NCI-H774 (cell line): ENCODE measurements around the gene KLHDC7B.
"Not testable (repeated sequence)": the region's sequence is repeated elsewhere in the genome, so short reads cannot be mapped to it uniquely, and the experiment has no call there.

ENCODE experiments used
- DNase-seq: peaks from one replicate; lab custom pipeline; 2025; lab: John Stamatoyannopoulos, UW

The KLHDC7B gene

GRCh38 chr22:50517495-50518260, 28.0 kb upstream of the KLHDC7B start:
- no peak for DNase-seq

GRCh38 chr22:50518606-50519005, 27.1 kb upstream of the KLHDC7B start:
- DNase-seq: no peak

GRCh38 chr22:50519151-50519550, 26.5 kb upstream of the KLHDC7B start:
- DNase-seq: no peak

GRCh38 chr22:50520184-50520583, 25.5 kb upstream of the KLHDC7B start:
- DNase-seq: not testable (repeated sequence)

GRCh38 chr22:50520826-50521453, 24.8 kb upstream of the KLHDC7B start:
- DNase-seq: no peak

GRCh38 chr22:50521710-50522109, 24.0 kb upstream of the KLHDC7B start:
- DNase-seq: no peak

- no peak for DNase-seq
These were observed 23.4 kb upstream of the KLHDC7B start for GRCh38 chr22:50522208-50522805.

GRCh38 chr22:50522806-50523438, 22.8 kb upstream of the KLHDC7B start:
- DNase-seq: no peak

- DNase-seq: no peak
These were observed 22.3 kb upstream of the KLHDC7B start for GRCh38 chr22:50523458-50523805.

- DNase-seq: no peak
These were observed 21.7 kb upstream of the KLHDC7B start for GRCh38 chr22:50523806-50524675.

GRCh38 chr22:50524676-50525103, 21.0 kb upstream of the KLHDC7B start:
- DNase-seq: no peak

- DNase-seq: peak; percentile 90
These were observed 20.4 kb upstream of the KLHDC7B start, which contains the start of gene SCO2 for GRCh38 chr22:50525104-50525857. SCO2 (minus strand) TSS chr22:50525598; CDS start chr22:50524411, 1,187 bp downstream.

GRCh38 chr22:50525858-50526107, 19.9 kb upstream of the KLHDC7B start:
- no peak for DNase-seq

GRCh38 chr22:50526108-50526833, 19.4 kb upstream of the KLHDC7B start:
- peak; percentile 40 for DNase-seq

- DNase-seq: no peak
These were observed 18.6 kb upstream of the KLHDC7B start for GRCh38 chr22:50526834-50527801.

GRCh38 chr22:50527921-50528681, 17.6 kb upstream of the KLHDC7B start:
- DNase-seq: no peak

GRCh38 chr22:50528682-50529415, 16.9 kb upstream of the KLHDC7B start:
- no peak for DNase-seq

GRCh38 chr22:50529416-50529896, 16.2 kb upstream of the KLHDC7B start:
- DNase-seq: no peak
